Stimulated activated CD8-positive, alpha-beta memory T cell treated with anti-CD3 and anti-CD28 coated beads, Interleukin-4, amount 100 ng/mL, for 24 hours (primary cell): ENCODE data around the gene SELENOI.
"Not testable (repeated sequence)": the region's sequence is repeated elsewhere in the genome, so short reads cannot be mapped to it uniquely, and the experiment has no call there.

ENCODE experiments used
- DNase-seq: peaks from one replicate; pipeline ENCODE4 v3.0.0-alpha.2; 2020; ENCODE audit warnings: low read depth

SELENOI gene

DNA sequence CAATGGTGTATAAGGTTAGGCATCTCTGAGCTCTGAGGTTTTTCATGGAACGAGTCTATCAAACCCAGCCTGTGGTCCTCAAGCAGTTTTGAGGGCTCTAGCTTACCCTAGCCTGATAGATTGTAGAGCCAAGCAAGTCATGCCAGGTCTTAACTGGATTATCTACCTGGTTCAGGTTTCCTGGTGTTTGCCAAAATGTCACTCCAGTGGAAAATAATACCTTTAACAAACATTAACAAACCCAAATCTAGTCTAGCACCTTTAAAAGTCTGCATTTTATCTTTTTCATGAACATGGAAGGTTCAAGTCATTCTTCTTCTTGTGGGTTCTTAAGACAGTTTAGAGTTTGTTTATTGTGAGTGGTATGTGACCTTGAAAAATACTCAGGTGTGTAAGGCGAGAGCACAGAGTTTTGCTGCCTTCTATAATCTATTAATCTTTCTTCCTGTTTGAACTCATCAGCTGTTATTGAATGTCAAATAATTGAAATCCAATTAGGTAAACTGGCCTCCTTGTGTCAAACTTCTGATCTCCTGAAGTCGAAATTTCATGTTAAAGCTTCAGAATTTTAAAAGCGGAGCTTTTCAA is 14.0 kb downstream of the SELENOI start:
- no peak for DNase-seq

DNA sequence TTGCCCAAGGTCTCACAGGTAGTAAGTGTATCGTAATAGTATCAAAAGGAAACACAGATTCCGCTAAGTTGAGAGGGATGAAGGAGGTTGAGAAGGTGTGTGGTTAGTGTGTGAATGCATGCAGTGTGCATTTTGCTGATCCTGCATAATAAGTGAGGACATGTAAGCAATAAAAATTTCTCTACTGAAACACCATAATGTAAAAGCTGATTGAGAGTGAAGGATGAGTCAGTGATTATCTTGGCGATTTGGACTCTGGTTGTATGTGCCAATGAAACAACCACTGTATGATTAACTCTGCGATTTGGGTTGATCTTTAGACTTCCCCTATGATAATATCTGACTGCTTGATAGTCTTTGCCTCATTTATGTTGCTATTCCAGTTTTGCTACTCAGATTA is 17.4 kb downstream of the SELENOI start:
- DNase-seq = no peak

DNA sequence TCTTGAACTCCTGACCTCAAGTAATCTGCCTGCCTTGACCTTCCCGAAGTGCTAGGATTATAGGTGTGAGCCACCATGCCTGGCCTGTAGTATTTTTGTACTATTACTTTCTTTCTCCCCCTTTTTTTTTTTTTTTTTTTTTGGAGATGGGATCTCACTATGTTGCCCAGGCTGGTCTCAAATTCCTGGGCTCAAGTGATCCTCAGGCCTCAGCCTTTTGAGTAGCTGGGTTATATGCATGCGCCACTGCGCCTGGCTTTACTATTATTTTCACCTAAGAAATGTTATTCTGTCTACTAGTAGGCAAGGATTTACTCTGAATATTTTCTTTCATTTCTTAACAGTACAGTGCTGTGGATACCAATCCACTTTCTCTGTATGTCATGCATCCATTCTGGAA is 18.0 kb downstream of the SELENOI start:
- DNase-seq = no peak

DNA sequence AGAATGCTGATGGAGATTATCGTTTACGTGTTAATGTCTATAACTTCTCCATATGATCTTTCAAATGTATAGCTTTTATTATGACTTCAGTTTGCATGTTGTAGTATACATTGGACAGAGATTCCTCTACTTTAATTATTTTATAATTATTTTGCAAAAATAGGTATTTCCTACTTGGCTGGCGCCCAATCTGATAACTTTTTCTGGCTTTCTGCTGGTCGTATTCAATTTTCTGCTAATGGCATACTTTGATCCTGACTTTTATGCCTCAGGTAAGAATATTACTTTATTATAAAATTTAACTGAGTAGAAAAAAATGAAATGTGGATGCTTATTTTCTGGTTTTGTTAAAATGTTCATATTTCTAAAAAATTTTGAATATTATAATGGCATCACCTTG is 18.7 kb downstream of the SELENOI start:
- DNase-seq = no peak

DNA sequence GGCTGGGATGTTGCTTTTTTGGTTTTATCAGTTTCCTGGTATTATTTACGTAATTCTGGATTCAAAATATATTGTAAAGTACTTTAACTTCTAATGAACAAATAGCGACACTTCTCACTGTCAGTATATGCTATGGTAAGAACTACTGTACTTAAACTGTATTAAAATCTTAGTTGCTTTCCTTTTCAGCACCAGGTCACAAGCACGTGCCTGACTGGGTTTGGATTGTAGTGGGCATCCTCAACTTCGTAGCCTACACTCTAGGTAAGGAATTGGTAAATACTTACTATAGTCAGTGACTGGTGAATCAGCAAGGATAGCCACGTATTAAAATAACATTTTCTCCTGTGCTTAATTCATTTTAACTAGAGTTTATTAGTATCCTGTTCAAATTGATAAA is 21.0 kb downstream of the SELENOI start:
- DNase-seq = no peak

DNA sequence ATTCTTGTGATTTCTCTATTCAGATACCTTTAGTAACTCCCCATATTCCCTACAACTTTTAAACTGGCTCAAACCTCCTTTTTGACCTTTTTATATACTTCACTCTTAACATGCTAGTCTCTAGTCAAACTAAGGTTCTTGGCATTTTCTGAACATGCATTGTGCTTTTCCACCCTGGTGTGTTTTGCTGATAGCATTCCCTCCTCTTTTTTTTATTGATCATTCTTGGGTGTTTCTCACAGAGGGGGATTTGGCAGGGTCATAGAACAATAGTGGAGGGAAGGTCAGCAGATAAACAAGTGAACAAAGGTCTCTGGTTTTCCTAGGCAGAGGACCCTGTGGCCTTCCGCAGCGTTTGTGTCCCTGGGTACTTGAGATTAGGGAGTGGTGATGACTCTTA is 23.7 kb downstream of the SELENOI start:
- DNase-seq = not testable (repeated sequence)

DNA sequence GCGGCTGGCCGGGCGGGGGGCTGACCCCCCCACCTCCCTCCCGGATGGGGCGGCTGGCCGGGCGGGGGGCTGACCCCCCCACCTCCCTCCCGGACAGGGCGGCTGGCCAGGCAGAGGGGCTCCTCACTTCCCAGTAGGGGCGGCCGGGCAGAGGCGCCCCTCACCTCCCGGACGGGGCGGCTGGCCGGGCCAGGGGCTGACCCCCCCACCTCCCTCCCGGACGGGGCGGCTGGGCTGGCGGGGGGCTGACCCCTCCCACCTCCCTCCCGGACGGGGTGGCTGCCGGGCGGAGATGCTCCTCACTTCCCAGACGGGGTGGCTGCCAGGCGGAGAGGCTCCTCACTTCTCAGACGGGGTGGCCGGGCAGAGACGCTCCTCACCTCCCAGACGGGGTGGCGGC is 25.0 kb downstream of the SELENOI start:
- DNase-seq = not testable (repeated sequence)

DNA sequence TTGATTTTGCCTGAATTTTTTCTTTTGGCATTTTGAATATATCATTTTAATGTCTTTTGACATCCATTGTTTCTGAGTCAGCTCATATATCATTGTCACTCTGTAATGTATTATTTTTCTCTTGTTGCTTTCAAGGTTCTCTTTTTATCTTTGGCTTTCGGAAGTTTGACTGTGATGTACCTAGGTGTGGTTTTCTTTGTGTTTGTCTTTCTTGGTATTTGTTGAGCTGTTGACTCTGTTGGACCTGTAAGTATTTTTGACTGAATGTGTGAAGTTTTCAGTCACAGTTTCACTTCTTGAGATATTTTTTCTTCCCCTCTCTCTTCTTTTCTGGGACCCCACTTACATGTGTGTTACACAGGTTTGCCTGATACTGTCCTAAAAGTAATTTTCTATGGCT is 30.9 kb downstream of the SELENOI start:
- DNase-seq = no peak

DNA sequence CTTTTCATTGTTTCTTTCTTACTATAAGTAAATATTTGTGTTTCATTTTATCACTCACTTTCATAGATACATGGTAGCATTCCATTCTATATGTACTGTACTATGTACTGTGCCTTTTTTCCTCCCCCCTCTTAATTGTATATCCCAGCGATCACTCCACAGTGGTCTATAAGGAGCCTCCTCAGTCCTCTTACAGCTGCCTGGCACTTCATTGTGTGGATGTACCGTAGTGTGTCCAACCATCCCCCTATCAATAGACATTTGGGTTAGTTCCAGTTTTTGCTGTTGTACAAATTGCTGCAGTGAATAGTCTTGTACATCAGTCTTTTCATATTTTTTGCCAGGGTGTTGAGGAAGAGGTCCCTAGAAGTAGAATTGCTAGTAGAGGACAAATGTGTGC is 34.3 kb downstream of the SELENOI start:
- DNase-seq = no peak

DNA sequence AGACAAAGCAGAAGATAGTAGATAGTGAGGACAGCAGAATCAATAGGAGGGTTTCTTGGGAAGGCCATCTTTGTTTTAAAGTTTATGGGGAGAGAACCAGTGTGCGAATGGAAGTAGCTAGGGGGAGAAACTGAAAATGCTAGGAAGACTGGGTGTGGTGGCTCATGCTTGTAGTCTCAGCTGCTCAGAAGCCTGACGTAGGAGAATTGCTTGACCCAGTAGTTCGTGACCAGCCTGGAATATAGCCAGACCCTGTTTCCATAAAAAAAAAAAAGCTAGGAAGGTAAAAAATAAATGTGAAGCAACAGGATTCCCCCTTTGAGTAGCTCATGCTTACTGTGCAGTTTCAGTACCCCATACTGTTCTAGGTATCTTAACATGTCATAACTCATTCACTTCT is 36.6 kb downstream of the SELENOI start:
- no peak for DNase-seq

DNA sequence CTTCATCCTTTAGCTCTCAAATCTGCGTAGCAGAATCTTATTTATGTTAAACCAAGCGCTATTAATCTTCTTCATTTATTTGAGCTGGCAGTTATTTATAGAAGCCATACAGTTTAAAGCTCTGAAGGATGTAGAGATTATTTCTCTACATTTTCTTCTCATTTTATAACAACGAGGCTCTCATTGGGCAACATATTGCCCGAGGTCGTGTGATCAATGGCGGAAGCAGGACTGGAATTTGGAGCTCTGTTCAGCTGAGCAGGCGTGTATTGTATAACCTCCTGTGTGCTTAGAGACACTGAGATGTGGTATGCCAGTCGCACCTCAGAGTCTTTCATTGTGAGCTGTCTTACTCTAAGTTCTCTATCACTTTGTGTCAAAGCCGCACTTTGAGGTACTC is 38.2 kb downstream of the SELENOI start:
- no peak for DNase-seq

DNA sequence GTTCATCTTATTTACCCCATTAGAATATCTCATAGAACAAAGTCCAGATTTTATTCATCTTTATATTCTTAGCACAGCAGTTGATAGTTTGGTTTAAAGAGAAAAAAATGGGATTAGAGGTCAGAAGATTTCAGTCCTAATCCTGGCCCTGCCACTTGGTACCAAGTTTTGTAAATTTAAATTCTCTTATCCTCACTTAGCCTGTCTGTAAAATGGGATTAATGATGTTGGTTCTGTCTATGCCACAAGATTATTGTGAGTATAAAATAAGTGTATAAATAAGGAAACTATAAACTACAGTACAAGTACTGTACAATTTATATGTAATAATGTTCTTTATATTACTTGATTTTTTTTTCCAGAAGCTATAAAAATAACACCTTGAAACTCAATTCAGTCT is 38.7 kb downstream of the SELENOI start:
- DNase-seq = no peak

DNA sequence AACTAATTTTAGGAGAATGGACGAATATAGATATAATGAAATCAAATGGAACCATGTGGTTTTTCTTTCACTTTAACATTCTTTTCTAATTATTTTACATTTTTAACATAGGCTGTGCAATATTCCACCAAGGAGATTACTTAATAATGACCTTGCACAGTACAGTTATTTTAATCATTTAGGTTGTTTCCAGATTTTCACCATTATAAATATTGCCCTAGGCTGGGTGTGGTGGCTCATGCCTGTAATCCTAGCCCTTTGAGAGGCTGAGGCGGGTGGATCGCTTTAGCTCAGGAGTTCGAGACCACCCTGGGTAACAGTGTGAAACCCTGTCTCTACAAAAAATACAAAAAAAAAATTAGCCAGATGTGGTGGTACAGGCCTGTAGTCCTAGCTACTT is 41.2 kb downstream of the SELENOI start:
- DNase-seq = no peak

DNA sequence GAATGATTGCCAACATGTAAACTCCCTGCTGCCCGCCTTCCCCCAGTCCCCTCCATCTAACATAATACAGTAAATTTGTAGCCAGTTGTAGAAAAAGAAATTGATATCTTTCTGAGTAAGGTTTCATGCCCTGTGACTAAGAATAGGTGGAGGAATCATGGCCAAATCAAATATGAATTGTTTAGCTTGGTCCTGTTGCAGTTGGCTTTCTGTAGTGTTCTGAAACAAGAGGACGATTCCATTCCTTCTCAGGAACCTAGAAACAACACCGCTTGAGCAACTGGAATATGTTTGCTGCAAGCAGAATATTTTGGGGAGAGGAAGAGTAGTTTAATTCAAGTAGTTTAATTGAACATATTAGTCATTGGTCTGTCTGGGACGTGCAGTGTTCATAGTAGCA is 48.8 kb downstream of the SELENOI start:
- no peak for DNase-seq

DNA sequence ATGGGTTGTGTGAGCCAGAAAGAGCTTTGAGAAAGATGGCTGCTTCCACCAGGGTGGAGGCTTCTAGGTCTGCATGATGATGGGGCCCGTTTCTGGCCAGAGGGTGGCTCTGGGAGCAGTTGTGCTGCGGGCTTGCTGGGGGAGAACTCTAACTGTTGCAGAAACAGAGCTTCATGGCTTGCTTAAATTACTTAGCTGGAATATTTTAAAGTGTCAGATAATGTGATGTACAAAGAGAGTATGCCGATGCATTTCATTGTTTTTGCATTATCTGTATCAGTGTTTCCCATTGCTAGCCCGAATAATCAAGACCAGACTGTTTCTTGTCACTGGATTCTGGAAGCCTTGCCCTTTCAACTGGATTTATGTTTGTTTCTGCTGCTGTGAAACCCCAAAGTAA is 49.5 kb downstream of the SELENOI start:
- no peak for DNase-seq

DNA sequence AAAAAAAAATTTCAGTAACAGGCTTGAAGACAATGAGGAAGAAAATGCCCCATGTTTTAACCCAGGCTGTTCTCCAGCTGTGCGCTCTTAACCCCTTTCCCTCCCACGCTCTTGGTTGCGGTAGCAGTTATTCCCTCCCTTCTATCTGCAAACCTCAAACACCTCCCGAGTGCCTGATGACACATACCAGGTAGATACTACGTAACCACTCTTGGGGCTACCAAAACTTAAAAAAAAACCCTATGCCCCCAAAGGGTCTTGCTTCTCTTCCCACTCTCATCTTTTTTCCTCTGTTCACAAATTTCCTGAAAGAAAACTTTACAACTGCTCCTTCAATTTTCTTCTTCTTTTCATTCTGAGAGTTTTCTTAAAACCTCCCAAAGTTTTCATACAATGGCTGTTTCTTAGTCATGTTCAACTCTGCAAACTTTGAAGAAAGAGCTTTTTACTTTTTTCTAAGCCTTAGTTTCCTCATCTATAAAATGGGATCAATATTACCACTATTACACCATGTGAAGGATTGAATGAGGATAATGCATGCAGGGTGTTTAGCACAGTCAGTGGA is 50.9 kb downstream of the SELENOI start:
- peak; percentile 26 for DNase-seq

DNA sequence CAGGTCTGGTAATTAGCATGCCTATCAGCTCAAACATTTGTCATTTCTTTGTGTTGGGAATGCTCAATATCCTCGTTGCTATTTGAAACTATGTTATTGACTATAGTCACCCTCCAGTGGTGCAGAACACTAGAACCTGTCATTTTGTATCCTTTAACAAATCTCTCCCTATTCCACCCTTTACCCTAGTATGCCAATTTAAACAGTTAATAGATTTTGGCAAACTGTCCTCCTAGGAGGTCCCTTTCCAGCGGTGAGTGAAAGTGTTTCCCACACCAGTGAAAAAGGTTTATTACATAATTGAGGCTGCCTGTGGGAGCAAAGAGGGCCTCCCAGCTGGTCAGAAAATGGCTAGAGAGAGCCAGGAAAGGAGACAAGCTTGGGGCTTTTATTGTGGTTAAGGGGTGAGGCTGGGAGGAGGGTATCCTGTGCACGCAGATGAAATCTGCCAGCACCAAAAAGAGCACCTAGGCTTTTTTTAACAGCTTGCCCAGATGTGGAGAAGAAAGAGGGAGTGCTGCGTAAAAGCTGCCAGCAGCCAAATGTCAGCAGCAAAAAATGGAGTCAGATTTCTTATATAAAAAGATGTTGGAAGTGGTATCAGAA is 53.9 kb downstream of the SELENOI start:
- DNase-seq = no peak

DNA sequence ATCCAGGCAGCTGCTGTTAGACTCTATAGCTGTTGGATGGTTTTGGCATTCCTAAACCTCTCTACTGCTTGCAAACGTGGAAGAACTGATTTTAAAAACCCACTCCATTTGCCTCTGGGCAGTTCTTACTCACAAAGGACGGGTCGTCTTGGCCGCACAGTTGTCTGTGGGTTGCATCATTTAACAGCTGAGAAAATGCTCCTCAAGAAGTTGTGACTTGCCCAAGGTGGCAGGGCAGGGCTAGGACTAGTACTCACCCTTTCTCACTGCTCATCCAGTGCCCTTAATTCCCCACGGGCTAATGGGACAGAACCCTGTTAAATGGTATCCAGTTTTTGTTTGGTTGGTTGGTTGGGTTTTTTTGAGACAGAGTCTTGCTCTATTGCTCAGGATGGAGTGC is 54.8 kb downstream of the SELENOI start:
- no peak for DNase-seq

DNA sequence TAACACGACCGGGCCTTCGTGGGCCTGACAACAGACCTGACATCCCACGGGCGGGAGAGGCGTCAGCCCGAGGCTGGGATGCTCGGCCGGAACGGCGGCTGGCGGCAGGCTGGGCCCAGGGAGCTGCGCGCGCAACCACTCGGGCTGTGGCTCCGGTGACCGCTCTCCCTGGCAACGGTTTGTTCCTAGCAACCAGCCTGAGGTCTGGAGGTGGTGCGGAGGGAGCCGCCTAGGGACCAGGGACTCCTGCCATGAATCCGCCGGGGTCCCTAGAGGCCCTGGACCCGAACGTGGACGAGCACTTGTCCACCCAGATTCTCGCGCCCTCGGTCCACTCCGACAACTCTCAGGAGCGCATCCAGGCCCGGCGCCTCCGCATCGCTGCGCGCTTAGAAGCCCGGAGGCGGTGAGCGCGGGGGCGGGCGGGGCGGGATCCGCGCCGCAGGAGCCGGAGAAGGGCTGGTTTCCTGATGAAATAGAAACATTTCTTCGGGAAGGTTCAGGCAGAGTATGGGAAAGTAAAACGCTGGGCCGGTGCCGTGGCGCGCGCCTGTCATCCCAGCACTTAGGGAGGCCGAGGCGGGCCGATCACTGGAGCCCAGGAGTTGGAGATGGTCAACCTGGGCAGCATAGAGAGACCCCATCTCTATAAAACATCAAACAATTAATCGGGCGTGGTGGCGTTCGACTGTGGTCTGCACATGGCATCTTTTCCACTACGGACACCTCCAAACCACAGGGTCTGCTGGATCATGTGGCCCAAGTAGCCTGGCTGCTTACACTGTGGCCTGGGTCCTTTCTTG is 56.0 kb downstream of the SELENOI start, which contains the start of gene DRC1:
Gene DRC1, plus strand, starts transcription at position 182 of the 803 bp plus-strand sequence. Its CDS starts 70 bp downstream, at position 252.
- DNase-seq = no peak

DNA sequence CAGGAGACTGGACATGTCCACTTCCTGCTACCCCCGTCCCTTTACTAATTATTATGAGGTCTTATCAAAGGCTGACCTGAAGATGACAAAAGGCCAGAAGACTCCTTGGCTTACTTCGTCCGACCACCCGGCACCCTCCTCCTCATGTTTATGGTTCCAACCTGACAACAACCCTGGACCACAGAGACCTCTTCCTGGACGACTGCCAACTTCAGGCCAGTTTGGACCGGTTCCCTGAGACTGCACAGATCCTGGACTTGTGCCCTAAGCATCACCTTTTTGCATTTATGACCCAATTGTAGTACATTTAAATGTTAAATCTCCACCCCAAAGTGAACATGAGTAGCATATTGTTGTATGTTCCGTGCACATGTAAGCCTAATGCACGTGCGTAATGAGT is 61.6 kb downstream of the SELENOI start:
- no peak for DNase-seq

DNA sequence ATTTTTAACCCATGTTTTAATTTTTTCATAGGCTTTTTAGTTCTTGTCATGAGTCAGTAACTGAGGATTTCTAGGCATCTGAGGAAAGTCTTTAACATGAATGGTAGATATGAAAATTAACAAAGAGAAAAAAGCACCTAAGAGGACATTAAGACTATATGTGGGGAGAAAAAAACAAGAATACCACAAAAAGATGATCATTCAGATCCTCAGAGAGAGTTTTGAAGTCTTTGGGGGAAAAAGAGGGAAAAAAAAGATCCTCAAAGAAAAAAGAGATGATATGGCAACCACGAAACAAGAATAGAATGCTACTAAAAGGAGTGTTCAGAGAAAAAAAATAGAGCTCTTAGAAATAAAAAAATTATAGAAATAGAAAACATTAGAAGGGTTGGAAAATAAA is 63.8 kb downstream of the SELENOI start:
- no peak for DNase-seq

DNA sequence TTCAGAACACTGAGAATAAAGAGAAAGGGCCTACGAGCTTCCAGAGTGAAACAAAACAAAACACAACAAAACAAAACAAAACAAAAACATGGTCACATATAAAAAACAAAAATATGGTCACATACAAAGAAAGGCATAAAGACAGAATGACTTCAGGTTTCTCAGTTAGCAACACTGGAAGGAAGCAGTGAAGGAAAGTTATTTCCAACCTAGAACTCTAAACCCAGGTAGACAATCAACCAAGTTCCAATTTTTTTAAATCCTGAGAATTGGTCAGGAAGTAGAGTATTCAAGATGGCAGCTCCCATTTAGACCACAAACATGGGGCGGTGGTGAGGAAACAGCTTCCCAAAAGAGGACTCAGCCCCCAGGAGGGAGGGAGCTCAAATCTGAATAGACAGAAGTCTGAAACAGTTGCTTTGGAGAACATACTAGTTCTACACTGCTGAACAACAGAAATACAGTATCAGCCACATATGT is 64.9 kb downstream of the SELENOI start:
- no peak for DNase-seq

DNA sequence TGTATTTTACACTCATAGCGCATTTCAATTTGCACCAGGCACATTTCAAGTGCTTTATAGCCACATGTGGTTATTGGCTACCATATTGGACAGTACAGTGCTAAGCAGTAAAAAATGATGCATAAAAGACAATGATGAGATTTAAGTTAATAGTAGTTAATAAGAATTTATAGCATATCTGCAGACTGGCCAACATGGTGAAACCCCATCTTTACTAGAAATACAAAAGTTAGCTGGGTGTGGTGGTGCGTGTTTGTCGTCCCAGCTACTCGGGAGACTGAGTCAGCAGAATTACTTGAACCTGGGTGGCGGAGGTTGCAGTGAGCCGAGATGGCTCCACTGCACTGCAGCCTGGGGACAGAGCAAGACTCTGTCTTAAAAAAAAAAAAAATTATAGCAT is 65.5 kb downstream of the SELENOI start:
- no peak for DNase-seq
